Fibroblast of the aortic adventitia (primary cell): Measurements from ENCODE around the gene LDB3. TPM values are rescaled to one million over a fixed set of nuclear protein-coding genes. Genes with fewer than 3 reads are reported as not detected.

Experiments
- DNase-seq: peaks from one replicate; pipeline ENCODE4 v3.0.0-alpha.2; 2010; ENCODE audit warnings: low read depth
- H3K4me3 ChIP-seq: 2 replicates; pipeline ENCODE4 v1.5.1; 2011; ENCODE audit warnings: low read depth, mild to moderate bottlenecking, control low read depth, low read length, moderate library complexity
- total RNA-seq: library from RNA; depleted of rRNA; stranded (reverse); fragments of >200 nt; gene quantifications from 2 replicates; pipeline ENCODE4 v1.2.3, GENCODE V29; 2012; ENCODE audit warnings: low replicate concordance
- TF ChIP-seq, protein P1 (sequence below): IDR thresholded peaks from 2 replicates; pipeline ENCODE4 v1.5.1; 2011; ENCODE audit warnings: mild to moderate bottlenecking, low read length, control low read depth, inconsistent platforms; ENCODE audit not compliant: insufficient read depth

The LDB3 gene
- total RNA-seq, 1 donor = under 0.01 TPM

DNA sequence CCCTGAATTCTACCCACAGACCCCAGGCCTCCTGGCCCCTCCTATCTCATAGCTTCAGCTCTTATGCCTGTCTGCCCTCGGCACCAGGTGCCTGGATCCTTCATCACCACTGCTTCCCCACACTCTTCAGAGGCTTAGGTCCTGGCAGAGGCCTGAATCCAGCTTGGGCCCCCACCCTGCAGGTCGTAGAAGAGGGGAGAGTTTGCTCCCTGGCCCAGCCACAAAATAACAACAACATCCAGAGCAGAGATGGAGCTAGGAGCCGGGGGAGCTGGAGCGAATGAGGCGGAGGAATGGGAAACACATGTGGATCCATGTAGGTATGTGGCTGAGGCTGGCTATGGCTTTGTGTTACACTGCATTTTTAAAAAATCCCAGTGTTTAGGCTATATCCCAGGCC lies 21.8 kb upstream of the LDB3 start:
- no peak for DNase-seq
- no peak overlapping the region for H3K4me3 ChIP-seq
- TF ChIP-seq, protein P1, sequence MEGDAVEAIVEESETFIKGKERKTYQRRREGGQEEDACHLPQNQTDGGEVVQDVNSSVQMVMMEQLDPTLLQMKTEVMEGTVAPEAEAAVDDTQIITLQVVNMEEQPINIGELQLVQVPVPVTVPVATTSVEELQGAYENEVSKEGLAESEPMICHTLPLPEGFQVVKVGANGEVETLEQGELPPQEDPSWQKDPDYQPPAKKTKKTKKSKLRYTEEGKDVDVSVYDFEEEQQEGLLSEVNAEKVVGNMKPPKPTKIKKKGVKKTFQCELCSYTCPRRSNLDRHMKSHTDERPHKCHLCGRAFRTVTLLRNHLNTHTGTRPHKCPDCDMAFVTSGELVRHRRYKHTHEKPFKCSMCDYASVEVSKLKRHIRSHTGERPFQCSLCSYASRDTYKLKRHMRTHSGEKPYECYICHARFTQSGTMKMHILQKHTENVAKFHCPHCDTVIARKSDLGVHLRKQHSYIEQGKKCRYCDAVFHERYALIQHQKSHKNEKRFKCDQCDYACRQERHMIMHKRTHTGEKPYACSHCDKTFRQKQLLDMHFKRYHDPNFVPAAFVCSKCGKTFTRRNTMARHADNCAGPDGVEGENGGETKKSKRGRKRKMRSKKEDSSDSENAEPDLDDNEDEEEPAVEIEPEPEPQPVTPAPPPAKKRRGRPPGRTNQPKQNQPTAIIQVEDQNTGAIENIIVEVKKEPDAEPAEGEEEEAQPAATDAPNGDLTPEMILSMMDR = no peak

GRCh38 chr10:86646933-86647332 lies 21.4 kb upstream of the LDB3 start:
- H3K4me3 ChIP-seq = no peak overlapping the region
- no peak for DNase-seq
- TF ChIP-seq, protein P1 = no peak

DNA sequence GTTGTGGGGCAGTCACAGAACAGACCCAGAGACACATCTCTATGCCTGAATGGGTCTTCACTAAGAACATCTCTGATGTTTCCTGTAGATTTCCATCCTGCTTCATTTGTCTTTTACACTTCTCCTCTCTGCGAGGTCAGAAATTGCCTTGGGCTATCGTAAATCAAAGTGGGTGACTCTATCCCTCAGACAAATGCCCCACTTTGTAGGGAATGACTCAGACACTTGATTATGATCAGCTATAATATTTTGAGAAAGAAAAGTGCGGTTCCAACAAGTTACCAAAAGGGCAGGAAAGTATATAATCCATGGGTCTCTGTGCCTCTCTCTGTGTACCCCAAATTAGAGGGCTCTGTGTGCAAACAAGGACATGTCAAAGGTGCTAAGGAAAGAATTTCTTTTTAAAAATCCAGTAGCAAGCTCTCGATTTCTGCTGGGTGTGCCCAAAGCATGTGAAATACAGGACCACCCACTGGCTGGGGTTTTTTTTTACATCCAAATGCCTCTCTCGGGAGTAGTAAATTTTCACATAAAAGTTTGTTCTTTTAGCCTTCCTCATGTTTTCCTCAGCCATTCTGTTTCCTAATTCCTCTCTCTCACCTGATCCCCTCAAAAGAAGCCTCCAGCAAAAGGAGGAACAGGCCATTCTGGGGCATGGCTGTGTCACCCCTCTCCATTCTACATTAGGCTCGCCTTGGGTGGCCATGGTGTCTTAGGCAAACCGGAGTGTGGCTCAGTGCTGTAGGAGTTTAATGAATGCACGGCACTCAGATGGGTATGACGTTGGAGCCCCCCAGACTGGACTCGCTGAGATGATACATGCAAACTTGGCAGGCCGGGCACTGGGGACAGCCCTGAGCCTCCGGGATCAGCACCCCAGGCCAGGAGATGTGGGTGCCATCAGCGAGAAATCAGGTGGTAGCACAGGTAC lies 20.3 kb upstream of the LDB3 start:
- no peak for DNase-seq

DNA sequence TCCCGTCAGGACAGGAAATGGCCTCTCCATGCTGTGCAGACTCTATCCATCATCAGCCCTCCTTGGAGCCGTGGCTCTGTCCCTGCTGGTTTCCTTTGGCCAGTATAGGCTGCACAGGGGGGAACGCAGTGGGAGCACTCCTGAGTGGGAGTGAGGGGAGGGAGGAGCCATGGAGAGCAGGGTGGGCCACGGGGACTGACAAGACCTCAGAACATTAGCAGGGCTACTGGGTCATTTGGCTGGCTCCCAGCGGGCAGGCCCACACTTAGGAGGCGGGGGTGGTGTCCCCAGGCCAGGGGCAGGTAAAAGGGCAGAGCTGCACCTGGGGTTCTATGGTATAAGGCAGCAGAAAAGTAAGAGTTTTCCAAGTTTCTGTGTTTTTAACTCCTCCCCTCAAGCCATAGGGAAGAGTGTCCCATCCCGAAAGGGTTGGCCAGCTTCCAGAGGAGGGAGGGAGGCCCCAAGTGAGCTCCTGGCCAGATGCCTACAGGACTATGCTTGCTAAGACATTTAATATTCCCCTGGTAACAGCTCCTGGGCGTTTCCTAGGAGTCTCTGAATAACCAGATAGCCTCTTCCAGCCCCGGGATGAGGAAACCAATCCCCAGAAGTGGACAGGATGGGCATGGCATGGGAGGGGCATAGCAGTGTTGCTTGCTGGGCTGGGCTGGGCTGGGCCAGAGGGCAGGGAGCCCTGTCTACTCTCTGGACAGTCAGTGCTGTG lies 19.4 kb upstream of the LDB3 start:
- DNase-seq = peak; percentile 97
- TF ChIP-seq, protein P1 = no peak
- no peak overlapping the region for H3K4me3 ChIP-seq

More for the DNA sequence above, 20.3 kb upstream of the LDB3 start:
- TF ChIP-seq, protein P1 = no peak
- no peak overlapping the region for H3K4me3 ChIP-seq

- DNase-seq = no peak
- TF ChIP-seq, protein P1 = no peak
- H3K4me3 ChIP-seq = no peak overlapping the region
These were observed 18.7 kb upstream of the LDB3 start for GRCh38 chr10:86649471-86650150.

GRCh38 chr10:86650151-86650550 lies 18.2 kb upstream of the LDB3 start:
- no peak overlapping the region for H3K4me3 ChIP-seq
- DNase-seq = no peak
- TF ChIP-seq, protein P1 = no peak
